Activated B cell treated with CpG ODN at 0.5 μM for 24 hours (primary cell): Measurements from ENCODE around the gene GLI3. TPM values are rescaled to one million over a fixed set of nuclear protein-coding genes. Genes with fewer than 3 reads are reported as not detected.
A peak's percentile ranks its signal among the peaks of the same experiment; 100 is the strongest.

Experiments
- ATAC-seq: fragments of 200-7000 bp; cut with Tn5 transposase; one replicate; pipeline ENCODE4 v1.10.0; 2021; ENCODE audit warnings: low read depth, mild to moderate bottlenecking, moderate library complexity
- CTCF ChIA-PET: fragments of 350-600 bp; sonication (Branson Sonifier 250); formaldehyde crosslinking; loops from one replicate; lab custom pipeline; 2021; ENCODE audit warnings: antibody characterized with exemption; lab: Charles Lee
- POLR2A ChIA-PET: fragments of 350-600 bp; sonication (Branson Sonifier 250); formaldehyde crosslinking; loops from one replicate; lab custom pipeline; 2021; ENCODE audit warnings: antibody characterized with exemption; lab: Charles Lee
- DNase-seq: peaks from one replicate; pipeline ENCODE4 v3.0.0; 2022
- H3K27ac Mint-ChIP-seq: one replicate; pipeline ENCODE4 v1.8.0; 2020; ENCODE audit warnings: mixed read lengths
- H3K27me3 Mint-ChIP-seq: one replicate; pipeline ENCODE4 v1.8.0; 2021; ENCODE audit warnings: mixed read lengths
- H3K36me3 Mint-ChIP-seq: one replicate; pipeline ENCODE4 v1.8.0; 2021; ENCODE audit warnings: low read depth, mixed read lengths
- H3K4me1 Mint-ChIP-seq: one replicate; pipeline ENCODE4 v1.8.0; 2021; ENCODE audit warnings: mixed read lengths
- H3K4me3 Mint-ChIP-seq: one replicate; pipeline ENCODE4 v1.8.0; 2020; ENCODE audit warnings: mild to moderate bottlenecking, mixed read lengths
- H3K9me3 Mint-ChIP-seq: one replicate; pipeline ENCODE4 v1.8.0; 2020; ENCODE audit warnings: mixed read lengths
- intact Hi-C: fragments of 100-400 bp; cut with micrococcal nuclease; formaldehyde crosslinking; loops from one replicate; pipeline ENCODE4 v1.15.1; 2024
- total RNA-seq: library from RNA; stranded (reverse); gene quantifications from 2 replicates; pipeline ENCODE4 v1.2.3, GENCODE V29; 2022
- TF ChIP-seq, protein P1 (sequence below): fragments of 200-600 bp; IDR thresholded peaks from one replicate; pipeline ENCODE4 v1.8.0; 2022; ENCODE audit warnings: antibody characterized with exemption, mild to moderate bottlenecking

Gene GLI3
- not detected in 2 replicates for total RNA-seq

DNA sequence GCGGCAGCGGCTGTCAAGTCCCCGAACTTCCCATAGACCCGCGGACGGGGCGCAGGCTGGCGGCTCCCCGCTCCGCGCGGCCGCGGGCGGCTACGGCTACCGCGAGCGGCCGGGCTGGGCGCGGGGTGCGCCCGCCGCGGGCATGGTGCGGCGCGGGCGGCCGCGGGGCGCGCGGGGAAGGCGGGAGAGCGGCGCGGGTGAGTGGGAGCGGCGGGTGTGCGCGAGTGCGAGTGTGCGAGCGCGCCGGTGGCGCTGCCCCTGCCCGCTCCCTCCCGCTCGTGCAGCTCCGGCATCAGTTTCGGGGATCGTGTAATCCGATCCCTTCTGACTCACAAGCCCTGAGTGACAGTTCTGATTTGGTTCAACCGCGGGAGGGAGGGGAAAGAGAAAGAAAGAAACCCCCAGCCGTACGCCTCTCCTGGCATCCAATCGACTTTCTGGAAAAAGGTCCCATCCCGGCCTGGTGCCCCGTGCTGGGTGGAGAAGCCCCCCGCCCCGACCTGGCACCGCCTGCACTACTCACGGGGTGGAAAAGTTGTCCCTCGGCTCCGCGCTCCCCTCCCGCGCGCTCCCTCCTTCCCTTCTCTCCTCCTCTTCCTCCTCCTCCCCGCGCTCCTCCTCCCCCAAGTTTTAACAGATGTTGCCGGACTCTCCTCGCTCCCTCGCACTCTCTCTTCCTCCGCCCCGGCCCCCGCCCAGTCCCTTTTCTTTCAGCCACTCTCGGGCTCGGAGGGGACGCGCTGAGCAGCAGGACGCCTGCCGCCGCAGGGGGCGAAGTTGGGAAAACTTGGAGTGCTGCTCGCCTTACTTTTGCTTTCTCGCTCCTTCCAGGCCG, at the start of gene GLI3:
TSS of gene GLI3 (minus strand) at position 234 of the 835 bp plus-strand sequence. CDS start 13,956 bp downstream, outside the sequence.
- no peaks in the 10 kb centered on the region for H3K36me3 Mint-ChIP-seq
- ChIA-PET CTCF (no interaction called here), POLR2A (no interaction called here)
- TF ChIP-seq, protein P1, sequence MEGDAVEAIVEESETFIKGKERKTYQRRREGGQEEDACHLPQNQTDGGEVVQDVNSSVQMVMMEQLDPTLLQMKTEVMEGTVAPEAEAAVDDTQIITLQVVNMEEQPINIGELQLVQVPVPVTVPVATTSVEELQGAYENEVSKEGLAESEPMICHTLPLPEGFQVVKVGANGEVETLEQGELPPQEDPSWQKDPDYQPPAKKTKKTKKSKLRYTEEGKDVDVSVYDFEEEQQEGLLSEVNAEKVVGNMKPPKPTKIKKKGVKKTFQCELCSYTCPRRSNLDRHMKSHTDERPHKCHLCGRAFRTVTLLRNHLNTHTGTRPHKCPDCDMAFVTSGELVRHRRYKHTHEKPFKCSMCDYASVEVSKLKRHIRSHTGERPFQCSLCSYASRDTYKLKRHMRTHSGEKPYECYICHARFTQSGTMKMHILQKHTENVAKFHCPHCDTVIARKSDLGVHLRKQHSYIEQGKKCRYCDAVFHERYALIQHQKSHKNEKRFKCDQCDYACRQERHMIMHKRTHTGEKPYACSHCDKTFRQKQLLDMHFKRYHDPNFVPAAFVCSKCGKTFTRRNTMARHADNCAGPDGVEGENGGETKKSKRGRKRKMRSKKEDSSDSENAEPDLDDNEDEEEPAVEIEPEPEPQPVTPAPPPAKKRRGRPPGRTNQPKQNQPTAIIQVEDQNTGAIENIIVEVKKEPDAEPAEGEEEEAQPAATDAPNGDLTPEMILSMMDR, result no peak
- DNase-seq (no peak), ATAC-seq (no peak)
- H3K27me3 Mint-ChIP-seq, result peaks cover 55% of the 10 kb centered on the region
- no peak within 1 kb of the TSS for H3K27ac Mint-ChIP-seq
- intact Hi-C loops, result no loop called here
- peak within 1 kb of the TSS; percentile 78 for H3K4me3 Mint-ChIP-seq
- no peaks in the 10 kb centered on the region for H3K9me3 Mint-ChIP-seq
- H3K4me1 Mint-ChIP-seq, result peaks cover 20% of the 10 kb centered on the region

DNA sequence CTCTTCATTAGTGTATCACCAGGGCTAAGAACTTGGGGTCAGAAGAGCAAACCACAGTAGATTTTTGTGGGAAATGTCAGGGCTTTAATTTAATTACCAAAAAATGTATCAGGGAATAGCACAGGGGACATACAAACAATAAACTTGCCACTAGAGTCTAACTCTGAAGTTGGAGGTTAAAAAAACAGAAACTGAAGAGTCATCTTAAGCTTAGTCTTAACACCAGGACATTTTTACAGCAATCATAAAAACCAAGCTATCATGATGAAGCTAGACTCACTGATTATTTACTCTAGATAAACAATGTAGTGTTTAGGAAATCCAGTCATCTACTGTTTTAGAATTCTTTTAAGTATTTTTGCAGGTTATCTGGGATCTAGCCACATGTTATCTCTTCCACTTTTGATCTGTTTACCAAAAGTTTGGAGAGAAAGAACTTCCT, 48.4 kb upstream of the GLI3 start:
- Mint-ChIP-seq H3K4me1 (no peaks in the 10 kb centered on the region), H3K9me3 (no peaks in the 10 kb centered on the region), H3K36me3 (no peaks in the 10 kb centered on the region), H3K27ac (no peak overlapping the region), H3K4me3 (no peak overlapping the region), H3K27me3 (peaks cover 5% of the 10 kb centered on the region)
- DNase-seq (no peak), ATAC-seq (no peak)
- POLR2A ChIA-PET, result no interaction called here
- intact Hi-C loops, result no loop called here
- TF ChIP-seq, protein P1, result no peak
- CTCF ChIA-PET, result no interaction called here

DNA sequence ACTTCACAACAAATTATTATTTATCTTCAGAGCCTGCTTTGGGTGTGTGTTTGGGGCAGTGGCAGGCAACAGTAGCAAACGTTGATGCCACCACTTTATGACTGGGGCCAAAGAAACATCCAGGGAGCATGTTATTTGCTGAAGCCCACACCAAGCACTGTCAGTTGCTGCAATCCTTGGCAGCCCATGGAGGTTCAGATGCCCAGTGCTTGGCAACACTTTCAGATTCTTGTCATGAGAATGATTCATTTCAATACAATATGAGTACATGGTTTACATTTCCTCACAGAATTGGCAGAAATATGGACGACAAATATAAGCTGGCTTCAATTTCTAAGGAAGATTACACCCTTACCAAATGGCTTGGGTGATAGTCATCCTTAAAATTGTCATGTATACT, 46.5 kb upstream of the GLI3 start:
- POLR2A ChIA-PET, result no interaction called here
- TF ChIP-seq, protein P1, result no peak
- Mint-ChIP-seq H3K4me1 (no peaks in the 10 kb centered on the region), H3K4me3 (no peak overlapping the region), H3K27me3 (peaks cover 9% of the 10 kb centered on the region), H3K9me3 (no peaks in the 10 kb centered on the region), H3K27ac (no peak overlapping the region), H3K36me3 (no peaks in the 10 kb centered on the region)
- intact Hi-C loops, result no loop called here
- no peak for DNase-seq
- ATAC-seq, result no peak
- CTCF ChIA-PET, result no interaction called here

GRCh38 chr7:42278344-42278743, 41.3 kb upstream of the GLI3 start:
- no peaks in the 10 kb centered on the region for H3K36me3 Mint-ChIP-seq
- no peaks in the 10 kb centered on the region for H3K9me3 Mint-ChIP-seq
- POLR2A ChIA-PET, result no interaction called here

GRCh38 chr7:42274053-42274452, 37.0 kb upstream of the GLI3 start:
- ATAC-seq (no peak), DNase-seq (no peak)
- no peaks in the 10 kb centered on the region for H3K36me3 Mint-ChIP-seq
- intact Hi-C loops, result loop anchor here (5.0 kb wide), 1 partner anchor 1563 kb away; no protein-coding TSS in a partner anchor
- POLR2A ChIA-PET, result no interaction called here
- H3K9me3 Mint-ChIP-seq, result no peaks in the 10 kb centered on the region
- peaks cover 10% of the 10 kb centered on the region for H3K27me3 Mint-ChIP-seq
- no peak overlapping the region for H3K27ac Mint-ChIP-seq
- CTCF ChIA-PET, result no interaction called here
- TF ChIP-seq, protein P1, result no peak
- H3K4me3 Mint-ChIP-seq, result no peak overlapping the region
- peaks cover 4% of the 10 kb centered on the region for H3K4me1 Mint-ChIP-seq

More at GRCh38 chr7:42278344-42278743, 41.3 kb upstream of the GLI3 start:
- Mint-ChIP-seq H3K27me3 (peaks cover 12% of the 10 kb centered on the region), H3K4me1 (no peaks in the 10 kb centered on the region), H3K27ac (no peak overlapping the region), H3K4me3 (no peak overlapping the region)
- TF ChIP-seq, protein P1, result no peak
- DNase-seq (no peak), ATAC-seq (no peak)
- CTCF ChIA-PET, result no interaction called here
- intact Hi-C loops, result no loop called here
